Measurements from ENCODE around the gene ZRANB3. TPM values are rescaled to one million over a fixed set of nuclear protein-coding genes. Genes with fewer than 3 reads are reported as not detected.

Gene ZRANB3
- total RNA-seq, 1 experiment from 2014 or later = 17.1 TPM

DNA sequence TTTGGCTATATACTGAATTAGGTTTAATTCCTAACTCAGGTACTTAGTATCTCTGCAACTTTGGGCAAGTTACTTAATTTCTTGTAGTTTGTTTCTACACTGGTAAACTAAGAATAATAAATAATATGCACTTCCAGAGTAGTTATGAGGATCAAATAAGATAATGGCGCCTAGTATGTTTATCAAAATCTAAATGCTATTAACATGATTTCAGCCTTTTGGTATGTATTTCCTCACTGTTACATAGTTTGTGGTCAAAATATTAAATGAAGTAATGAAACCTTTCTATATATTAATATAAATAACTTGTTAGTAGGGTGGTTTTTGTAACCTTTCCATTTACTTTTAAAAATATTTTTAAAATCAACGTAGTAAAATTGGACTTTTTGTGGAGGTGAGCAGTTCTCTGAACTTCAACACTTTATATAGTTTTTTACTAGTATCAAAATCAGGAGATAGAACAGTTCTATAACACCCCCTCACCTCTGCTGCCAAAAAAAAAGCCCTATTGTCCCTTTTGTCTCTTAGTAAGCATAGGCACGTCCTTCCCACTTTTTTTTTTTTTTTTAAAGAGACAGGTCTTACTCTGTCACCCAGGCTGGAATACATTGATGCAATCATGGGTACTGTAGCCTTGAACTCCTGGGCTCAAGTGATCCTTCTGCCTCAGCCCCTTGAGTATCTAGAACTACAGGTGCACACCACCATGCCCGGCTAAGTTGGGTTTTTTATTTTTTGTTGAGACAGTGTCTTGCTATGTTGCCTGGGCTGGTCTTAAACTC is 434.2 kb downstream of the ZRANB3 start:
- intact Hi-C loops (cut with micrococcal nuclease; ENCODE audit: unreplicated experiment) = no loop called here
- POLR2A ChIA-PET (ENCODE audit: low non-redundant PET) = no interaction called here
- no peaks in the 10 kb centered on the region for H3K27me3 ChIP-seq (replicated peaks; ENCODE audit: insufficient read depth, low read depth, low read length, poor library complexity)
- H3K4me1 ChIP-seq (ENCODE audit: insufficient read depth, low read length, poor library complexity, severe bottlenecking) = no peaks in the 10 kb centered on the region
- no TSS peak for BruUV-seq (replicated peaks)
- H3K4me3 ChIP-seq (ENCODE audit: low read depth, low read length, poor library complexity, severe bottlenecking) = no peak overlapping the region
- H3K36me3 ChIP-seq (ENCODE audit: insufficient read depth, low read length, poor library complexity, severe bottlenecking) = peaks cover 5% of the 10 kb centered on the region
- no peak overlapping the region for H3K27ac ChIP-seq (ENCODE audit: low read depth, low read length, poor library complexity, severe bottlenecking)
- H3K9me3 ChIP-seq (ENCODE audit: low read depth, low read length, poor library complexity, severe bottlenecking) = no peaks in the 10 kb centered on the region
- no peak for DNase-seq (ENCODE audit: low spot score)
- TF ChIP-seq, protein P1, sequence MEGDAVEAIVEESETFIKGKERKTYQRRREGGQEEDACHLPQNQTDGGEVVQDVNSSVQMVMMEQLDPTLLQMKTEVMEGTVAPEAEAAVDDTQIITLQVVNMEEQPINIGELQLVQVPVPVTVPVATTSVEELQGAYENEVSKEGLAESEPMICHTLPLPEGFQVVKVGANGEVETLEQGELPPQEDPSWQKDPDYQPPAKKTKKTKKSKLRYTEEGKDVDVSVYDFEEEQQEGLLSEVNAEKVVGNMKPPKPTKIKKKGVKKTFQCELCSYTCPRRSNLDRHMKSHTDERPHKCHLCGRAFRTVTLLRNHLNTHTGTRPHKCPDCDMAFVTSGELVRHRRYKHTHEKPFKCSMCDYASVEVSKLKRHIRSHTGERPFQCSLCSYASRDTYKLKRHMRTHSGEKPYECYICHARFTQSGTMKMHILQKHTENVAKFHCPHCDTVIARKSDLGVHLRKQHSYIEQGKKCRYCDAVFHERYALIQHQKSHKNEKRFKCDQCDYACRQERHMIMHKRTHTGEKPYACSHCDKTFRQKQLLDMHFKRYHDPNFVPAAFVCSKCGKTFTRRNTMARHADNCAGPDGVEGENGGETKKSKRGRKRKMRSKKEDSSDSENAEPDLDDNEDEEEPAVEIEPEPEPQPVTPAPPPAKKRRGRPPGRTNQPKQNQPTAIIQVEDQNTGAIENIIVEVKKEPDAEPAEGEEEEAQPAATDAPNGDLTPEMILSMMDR (conservative IDR thresholded peaks at IDR 0.05; ENCODE audit: low read depth, low read length) = no peak
- no peak for TF ChIP-seq EZH2 (IDR thresholded peaks at IDR 0.05; ENCODE audit: borderline replicate concordance, low read depth, low read length, poor library complexity, severe bottlenecking)
- CTCF ChIA-PET = no interaction called here

DNA sequence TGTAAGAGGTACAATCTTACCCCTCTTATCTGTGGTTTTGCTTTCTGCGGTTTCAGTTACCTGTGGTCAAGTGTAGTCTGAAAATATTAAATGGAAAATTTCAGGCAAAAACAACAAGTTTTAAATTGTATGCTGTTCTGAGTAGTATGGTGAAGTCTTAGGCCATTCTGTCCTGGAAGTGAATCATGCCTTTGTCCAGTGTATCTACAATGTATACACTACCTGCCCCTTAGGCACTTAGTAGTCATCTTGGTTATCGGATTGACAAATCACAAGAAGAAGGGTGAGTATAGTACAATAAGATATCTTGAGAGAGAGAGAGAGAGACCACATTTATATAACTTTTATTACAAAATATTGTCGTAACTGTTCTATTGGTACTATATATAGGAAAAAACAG is 435.4 kb downstream of the ZRANB3 start:
- CTCF ChIA-PET = no interaction called here
- TF ChIP-seq, protein P1 (conservative IDR thresholded peaks at IDR 0.05; ENCODE audit: low read depth, low read length) = no peak
- TF ChIP-seq EZH2 (IDR thresholded peaks at IDR 0.05; ENCODE audit: borderline replicate concordance, low read depth, low read length, poor library complexity, severe bottlenecking) = no peak
- BruUV-seq (replicated peaks) = no TSS peak

DNA sequence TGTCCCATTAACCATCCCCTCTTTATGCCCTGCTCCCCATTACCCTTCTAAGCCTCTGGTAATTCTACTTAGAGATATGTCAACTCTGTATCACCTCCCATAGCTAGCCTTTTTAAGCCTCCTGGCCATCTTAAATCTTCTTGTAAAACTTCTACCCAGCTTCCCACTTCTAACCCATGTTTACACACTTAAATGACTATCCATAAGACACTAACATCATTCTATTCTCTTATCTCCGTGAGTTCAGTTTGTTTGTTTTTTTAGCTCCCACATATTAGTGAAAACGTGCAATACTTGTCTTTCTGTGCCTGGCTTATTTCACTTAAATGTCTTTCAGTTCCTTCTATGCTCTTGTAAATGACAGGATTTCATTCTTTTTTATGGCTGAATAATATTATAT is 436.5 kb downstream of the ZRANB3 start:
- no peak for DNase-seq (ENCODE audit: low spot score)
- Histone ChIP-seq H3K4me3 (ENCODE audit: low read depth, low read length, poor library complexity, severe bottlenecking) (no peak overlapping the region), H3K27me3 (replicated peaks; ENCODE audit: insufficient read depth, low read depth, low read length, poor library complexity) (no peaks in the 10 kb centered on the region), H3K27ac (ENCODE audit: low read depth, low read length, poor library complexity, severe bottlenecking) (no peak overlapping the region), H3K36me3 (ENCODE audit: insufficient read depth, low read length, poor library complexity, severe bottlenecking) (peaks cover 5% of the 10 kb centered on the region), H3K9me3 (ENCODE audit: low read depth, low read length, poor library complexity, severe bottlenecking) (no peaks in the 10 kb centered on the region), H3K4me1 (ENCODE audit: insufficient read depth, low read length, poor library complexity, severe bottlenecking) (no peaks in the 10 kb centered on the region)
- no peak for TF ChIP-seq EZH2 (IDR thresholded peaks at IDR 0.05; ENCODE audit: borderline replicate concordance, low read depth, low read length, poor library complexity, severe bottlenecking)
- intact Hi-C loops (cut with micrococcal nuclease; ENCODE audit: unreplicated experiment) = no loop called here
- no TSS peak for BruUV-seq (replicated peaks)
- POLR2A ChIA-PET (ENCODE audit: low non-redundant PET) = no interaction called here
- CTCF ChIA-PET = no interaction called here

More for the DNA sequence above, 435.4 kb downstream of the ZRANB3 start:
- intact Hi-C loops (cut with micrococcal nuclease; ENCODE audit: unreplicated experiment) = no loop called here
- Histone ChIP-seq H3K36me3 (ENCODE audit: insufficient read depth, low read length, poor library complexity, severe bottlenecking) (peaks cover 5% of the 10 kb centered on the region), H3K27me3 (replicated peaks; ENCODE audit: insufficient read depth, low read depth, low read length, poor library complexity) (no peaks in the 10 kb centered on the region), H3K4me1 (ENCODE audit: insufficient read depth, low read length, poor library complexity, severe bottlenecking) (no peaks in the 10 kb centered on the region), H3K9me3 (ENCODE audit: low read depth, low read length, poor library complexity, severe bottlenecking) (no peaks in the 10 kb centered on the region), H3K4me3 (ENCODE audit: low read depth, low read length, poor library complexity, severe bottlenecking) (no peak overlapping the region), H3K27ac (ENCODE audit: low read depth, low read length, poor library complexity, severe bottlenecking) (no peak overlapping the region)
- no peak for DNase-seq (ENCODE audit: low spot score)
- POLR2A ChIA-PET (ENCODE audit: low non-redundant PET) = no interaction called here

Data from A673 (cell line).